ENCODE results near the gene GLYR1. TPM values are rescaled to one million over a fixed set of nuclear protein-coding genes. Genes with fewer than 3 reads are reported as not detected.

GLYR1 gene
- total and polyA plus RNA-seq, 9 of the 15 experiments (the other 6 are each of a cell fraction or from before 2014, with no cell fraction given) = 6.7 to 99.2 (median 60.2) TPM

DNA sequence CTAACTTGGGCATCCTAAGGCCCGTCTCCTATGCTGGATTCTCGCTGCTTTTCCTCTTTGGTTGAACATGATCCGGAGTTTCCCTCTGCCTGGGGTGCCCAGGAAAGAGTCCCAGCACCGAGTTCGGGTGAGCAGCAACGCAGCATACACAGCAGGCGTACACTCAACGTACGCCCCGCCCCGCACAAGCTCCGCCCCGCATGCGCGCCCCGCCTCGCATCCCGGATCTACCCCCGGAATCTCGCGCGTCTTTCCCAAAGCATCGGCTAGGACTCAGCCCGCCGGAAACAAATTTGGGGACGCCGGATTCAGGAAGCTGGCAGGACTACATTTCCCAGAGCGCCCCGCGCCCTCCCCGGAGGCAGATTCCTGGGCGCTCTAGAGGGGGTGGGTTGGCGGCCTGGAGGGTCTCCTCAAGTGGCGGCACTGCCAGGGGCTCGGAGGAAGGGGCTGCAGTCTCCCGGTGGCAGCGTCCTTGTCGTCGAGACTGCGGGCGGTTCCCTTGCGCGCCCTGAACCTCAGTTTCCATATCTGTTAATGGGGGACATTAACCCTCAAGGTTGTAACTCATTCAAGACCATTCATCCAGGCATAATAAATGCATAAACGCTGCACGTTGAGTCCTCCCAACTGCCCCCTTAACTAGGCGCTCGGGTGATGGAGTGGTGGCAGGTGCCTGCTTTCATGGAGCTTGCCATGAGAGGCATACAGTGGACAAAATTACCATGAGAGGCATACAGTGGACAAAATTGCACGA, 78.4 kb downstream of the GLYR1 start (continued):
- no peak for TF ChIP-seq GABPB2 (CRISPR knock-in tag; conservative IDR thresholded peaks at IDR 0.05)
- peak; percentile 58 for TF ChIP-seq MEIS2 (IDR thresholded peaks at IDR 0.05; ENCODE audit: partially characterized antibody)
- no peak for TF ChIP-seq GTF2F1 (IDR thresholded peaks at IDR 0.05; ENCODE audit: low read depth, low read length)
- TF ChIP-seq ZSCAN32 (CRISPR knock-in tag; IDR thresholded peaks at IDR 0.05) = no peak
- TF ChIP-seq, protein P1, sequence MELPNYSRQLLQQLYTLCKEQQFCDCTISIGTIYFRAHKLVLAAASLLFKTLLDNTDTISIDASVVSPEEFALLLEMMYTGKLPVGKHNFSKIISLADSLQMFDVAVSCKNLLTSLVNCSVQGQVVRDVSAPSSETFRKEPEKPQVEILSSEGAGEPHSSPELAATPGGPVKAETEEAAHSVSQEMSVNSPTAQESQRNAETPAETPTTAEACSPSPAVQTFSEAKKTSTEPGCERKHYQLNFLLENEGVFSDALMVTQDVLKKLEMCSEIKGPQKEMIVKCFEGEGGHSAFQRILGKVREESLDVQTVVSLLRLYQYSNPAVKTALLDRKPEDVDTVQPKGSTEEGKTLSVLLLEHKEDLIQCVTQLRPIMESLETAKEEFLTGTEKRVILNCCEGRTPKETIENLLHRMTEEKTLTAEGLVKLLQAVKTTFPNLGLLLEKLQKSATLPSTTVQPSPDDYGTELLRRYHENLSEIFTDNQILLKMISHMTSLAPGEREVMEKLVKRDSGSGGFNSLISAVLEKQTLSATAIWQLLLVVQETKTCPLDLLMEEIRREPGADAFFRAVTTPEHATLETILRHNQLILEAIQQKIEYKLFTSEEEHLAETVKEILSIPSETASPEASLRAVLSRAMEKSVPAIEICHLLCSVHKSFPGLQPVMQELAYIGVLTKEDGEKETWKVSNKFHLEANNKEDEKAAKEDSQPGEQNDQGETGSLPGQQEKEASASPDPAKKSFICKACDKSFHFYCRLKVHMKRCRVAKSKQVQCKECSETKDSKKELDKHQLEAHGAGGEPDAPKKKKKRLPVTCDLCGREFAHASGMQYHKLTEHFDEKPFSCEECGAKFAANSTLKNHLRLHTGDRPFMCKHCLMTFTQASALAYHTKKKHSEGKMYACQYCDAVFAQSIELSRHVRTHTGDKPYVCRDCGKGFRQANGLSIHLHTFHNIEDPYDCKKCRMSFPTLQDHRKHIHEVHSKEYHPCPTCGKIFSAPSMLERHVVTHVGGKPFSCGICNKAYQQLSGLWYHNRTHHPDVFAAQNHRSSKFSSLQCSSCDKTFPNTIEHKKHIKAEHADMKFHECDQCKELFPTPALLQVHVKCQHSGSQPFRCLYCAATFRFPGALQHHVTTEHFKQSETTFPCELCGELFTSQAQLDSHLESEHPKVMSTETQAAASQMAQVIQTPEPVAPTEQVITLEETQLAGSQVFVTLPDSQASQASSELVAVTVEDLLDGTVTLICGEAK (IDR thresholded peaks at IDR 0.05) = peak; percentile 93
- TF ChIP-seq, protein P1 (CRISPR knock-in tag; IDR thresholded peaks at IDR 0.05) = no peak
- peak; percentile 73 for TF ChIP-seq NR2C1 (IDR thresholded peaks at IDR 0.05)
- TF ChIP-seq NR2C1 (tag; IDR thresholded peaks at IDR 0.05) = peak; percentile 87
- TF ChIP-seq XRCC5 (IDR thresholded peaks at IDR 0.05; ENCODE audit: low read depth, low read length) = no peak
- no peak for TF ChIP-seq XRCC3 (IDR thresholded peaks at IDR 0.05)
- TF ChIP-seq NFXL1 (CRISPR knock-in tag; IDR thresholded peaks at IDR 0.05) = no peak
- no peak for TF ChIP-seq ZZZ3 (IDR thresholded peaks at IDR 0.05)
- TF ChIP-seq, protein P2, sequence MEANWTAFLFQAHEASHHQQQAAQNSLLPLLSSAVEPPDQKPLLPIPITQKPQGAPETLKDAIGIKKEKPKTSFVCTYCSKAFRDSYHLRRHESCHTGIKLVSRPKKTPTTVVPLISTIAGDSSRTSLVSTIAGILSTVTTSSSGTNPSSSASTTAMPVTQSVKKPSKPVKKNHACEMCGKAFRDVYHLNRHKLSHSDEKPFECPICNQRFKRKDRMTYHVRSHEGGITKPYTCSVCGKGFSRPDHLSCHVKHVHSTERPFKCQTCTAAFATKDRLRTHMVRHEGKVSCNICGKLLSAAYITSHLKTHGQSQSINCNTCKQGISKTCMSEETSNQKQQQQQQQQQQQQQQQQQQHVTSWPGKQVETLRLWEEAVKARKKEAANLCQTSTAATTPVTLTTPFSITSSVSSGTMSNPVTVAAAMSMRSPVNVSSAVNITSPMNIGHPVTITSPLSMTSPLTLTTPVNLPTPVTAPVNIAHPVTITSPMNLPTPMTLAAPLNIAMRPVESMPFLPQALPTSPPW (CRISPR knock-in tag; IDR thresholded peaks at IDR 0.05) = peak; percentile 75
- TF ChIP-seq JUNB (CRISPR knock-in tag; conservative IDR thresholded peaks at IDR 0.05) = no peak
- TF ChIP-seq, protein P3, sequence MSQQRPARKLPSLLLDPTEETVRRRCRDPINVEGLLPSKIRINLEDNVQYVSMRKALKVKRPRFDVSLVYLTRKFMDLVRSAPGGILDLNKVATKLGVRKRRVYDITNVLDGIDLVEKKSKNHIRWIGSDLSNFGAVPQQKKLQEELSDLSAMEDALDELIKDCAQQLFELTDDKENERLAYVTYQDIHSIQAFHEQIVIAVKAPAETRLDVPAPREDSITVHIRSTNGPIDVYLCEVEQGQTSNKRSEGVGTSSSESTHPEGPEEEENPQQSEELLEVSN (IDR thresholded peaks at IDR 0.05; ENCODE audit: borderline replicate concordance in 1 of 2, extremely low read depth in 1 of 2, insufficient read depth in 1 of 2, insufficient read length in 1 of 2, low read depth in 1 of 2, low read length in 1 of 2, poor library complexity in 1 of 2, severe bottlenecking in 1 of 2) = peak in 1 of 2 experiments; percentile 23

All from K562 (cell line).